ENCODE data around the gene CACHD1.
"Not testable (repeated sequence)": the region's sequence is repeated elsewhere in the genome, so short reads cannot be mapped to it uniquely, and the experiment has no call there.

CACHD1 gene

GRCh38 chr1:64588876-64589275 is 118.9 kb downstream of the CACHD1 start:
- no peaks in the 10 kb centered on the region for H3K36me3 ChIP-seq (ENCODE audit: control insufficient read depth in 2 of 2, insufficient read depth in 2 of 2, low read length in 2 of 2)
- H3K27ac ChIP-seq (ENCODE audit: low read length), result no peak overlapping the region
- no peaks in the 10 kb centered on the region for H3K9me3 ChIP-seq (ENCODE audit: control insufficient read depth in 2 of 2, low read length in 2 of 2)
- H3K9ac ChIP-seq (ENCODE audit: low read length in 2 of 2), result no peak overlapping the region
- no peaks in the 10 kb centered on the region for H3K27me3 ChIP-seq (ENCODE audit: control insufficient read depth in 1 of 2, insufficient read depth in 2 of 2, low read length in 2 of 2)
- no peak overlapping the region for H3K4me3 ChIP-seq (ENCODE audit: low read length in 2 of 2)
- H3K4me1 ChIP-seq (ENCODE audit: control insufficient read depth, insufficient read depth, low read length), result no peaks in the 10 kb centered on the region

- Histone ChIP-seq H3K27ac (ENCODE audit: low read length) (no peak overlapping the region), H3K4me1 (ENCODE audit: control insufficient read depth, insufficient read depth, low read length) (no peaks in the 10 kb centered on the region), H3K9me3 (ENCODE audit: control insufficient read depth in 2 of 2, low read length in 2 of 2) (no peaks in the 10 kb centered on the region), H3K9ac (ENCODE audit: low read length in 2 of 2) (no peak overlapping the region), H3K27me3 (ENCODE audit: control insufficient read depth in 1 of 2, insufficient read depth in 2 of 2, low read length in 2 of 2) (no peaks in the 10 kb centered on the region), H3K36me3 (ENCODE audit: control insufficient read depth in 2 of 2, insufficient read depth in 2 of 2, low read length in 2 of 2) (no peaks in the 10 kb centered on the region), H3K4me3 (ENCODE audit: low read length in 2 of 2) (no peak overlapping the region)
These were observed 120.4 kb downstream of the CACHD1 start for GRCh38 chr1:64590316-64590715.

GRCh38 chr1:64594446-64594845 is 124.5 kb downstream of the CACHD1 start:
- Histone ChIP-seq H3K9me3 (ENCODE audit: control insufficient read depth in 2 of 2, low read length in 2 of 2) (no peaks in the 10 kb centered on the region), H3K4me1 (ENCODE audit: control insufficient read depth, insufficient read depth, low read length) (no peaks in the 10 kb centered on the region), H3K9ac (ENCODE audit: low read length in 2 of 2) (no peak overlapping the region), H3K4me3 (ENCODE audit: low read length in 2 of 2) (no peak overlapping the region), H3K27ac (ENCODE audit: low read length) (no peak overlapping the region), H3K36me3 (ENCODE audit: control insufficient read depth in 2 of 2, insufficient read depth in 2 of 2, low read length in 2 of 2) (no peaks in the 10 kb centered on the region), H3K27me3 (ENCODE audit: control insufficient read depth in 1 of 2, insufficient read depth in 2 of 2, low read length in 2 of 2) (no peaks in the 10 kb centered on the region)

GRCh38 chr1:64595871-64596515 is 126.1 kb downstream of the CACHD1 start:
- Histone ChIP-seq H3K9ac (ENCODE audit: low read length in 2 of 2) (no peak overlapping the region), H3K27ac (ENCODE audit: low read length) (no peak overlapping the region), H3K4me3 (ENCODE audit: low read length in 2 of 2) (no peak overlapping the region), H3K27me3 (ENCODE audit: control insufficient read depth in 1 of 2, insufficient read depth in 2 of 2, low read length in 2 of 2) (no peaks in the 10 kb centered on the region), H3K4me1 (ENCODE audit: control insufficient read depth, insufficient read depth, low read length) (no peaks in the 10 kb centered on the region), H3K9me3 (ENCODE audit: control insufficient read depth in 2 of 2, low read length in 2 of 2) (no peaks in the 10 kb centered on the region), H3K36me3 (ENCODE audit: control insufficient read depth in 2 of 2, insufficient read depth in 2 of 2, low read length in 2 of 2) (no peaks in the 10 kb centered on the region)

- H3K36me3 ChIP-seq (ENCODE audit: control insufficient read depth in 2 of 2, insufficient read depth in 2 of 2, low read length in 2 of 2), result no peaks in the 10 kb centered on the region
- H3K9ac ChIP-seq (ENCODE audit: low read length in 2 of 2), result no peak overlapping the region
- no peak overlapping the region for H3K4me3 ChIP-seq (ENCODE audit: low read length in 2 of 2)
- no peaks in the 10 kb centered on the region for H3K4me1 ChIP-seq (ENCODE audit: control insufficient read depth, insufficient read depth, low read length)
- H3K9me3 ChIP-seq (ENCODE audit: control insufficient read depth in 2 of 2, low read length in 2 of 2), result no peaks in the 10 kb centered on the region
- no peak overlapping the region for H3K27ac ChIP-seq (ENCODE audit: low read length)
- H3K27me3 ChIP-seq (ENCODE audit: control insufficient read depth in 1 of 2, insufficient read depth in 2 of 2, low read length in 2 of 2), result no peaks in the 10 kb centered on the region
These were observed 127.2 kb downstream of the CACHD1 start for GRCh38 chr1:64597113-64597512.

GRCh38 chr1:64598100-64598571 is 128.2 kb downstream of the CACHD1 start:
- H3K9me3 ChIP-seq (ENCODE audit: control insufficient read depth in 2 of 2, low read length in 2 of 2), result no peaks in the 10 kb centered on the region
- H3K4me3 ChIP-seq (ENCODE audit: low read length in 2 of 2), result no peak overlapping the region
- no peak overlapping the region for H3K9ac ChIP-seq (ENCODE audit: low read length in 2 of 2)
- H3K27ac ChIP-seq (ENCODE audit: low read length), result no peak overlapping the region
- H3K4me1 ChIP-seq (ENCODE audit: control insufficient read depth, insufficient read depth, low read length), result no peaks in the 10 kb centered on the region
- no peaks in the 10 kb centered on the region for H3K27me3 ChIP-seq (ENCODE audit: control insufficient read depth in 1 of 2, insufficient read depth in 2 of 2, low read length in 2 of 2)
- H3K36me3 ChIP-seq (ENCODE audit: control insufficient read depth in 2 of 2, insufficient read depth in 2 of 2, low read length in 2 of 2), result no peaks in the 10 kb centered on the region

- Histone ChIP-seq H3K36me3 (ENCODE audit: control insufficient read depth in 2 of 2, insufficient read depth in 2 of 2, low read length in 2 of 2) (peaks cover 0 to 2% of the 10 kb centered on the region in 2 donors), H3K27ac (ENCODE audit: low read length) (no peak overlapping the region), H3K4me1 (ENCODE audit: control insufficient read depth, insufficient read depth, low read length) (no peaks in the 10 kb centered on the region), H3K27me3 (ENCODE audit: control insufficient read depth in 1 of 2, insufficient read depth in 2 of 2, low read length in 2 of 2) (no peaks in the 10 kb centered on the region), H3K4me3 (ENCODE audit: low read length in 2 of 2) (no peak overlapping the region), H3K9me3 (ENCODE audit: control insufficient read depth in 2 of 2, low read length in 2 of 2) (no peaks in the 10 kb centered on the region), H3K9ac (ENCODE audit: low read length in 2 of 2) (no peak overlapping the region)
These were observed 129.3 kb downstream of the CACHD1 start for GRCh38 chr1:64599242-64599641.

GRCh38 chr1:64601207-64601606 is 131.3 kb downstream of the CACHD1 start:
- Histone ChIP-seq H3K4me1 (ENCODE audit: control insufficient read depth, insufficient read depth, low read length) (no peaks in the 10 kb centered on the region), H3K27ac (ENCODE audit: low read length) (no peak overlapping the region), H3K9me3 (ENCODE audit: control insufficient read depth in 2 of 2, low read length in 2 of 2) (no peaks in the 10 kb centered on the region), H3K27me3 (ENCODE audit: control insufficient read depth in 1 of 2, insufficient read depth in 2 of 2, low read length in 2 of 2) (no peaks in the 10 kb centered on the region), H3K4me3 (ENCODE audit: low read length in 2 of 2) (no peak overlapping the region), H3K36me3 (ENCODE audit: control insufficient read depth in 2 of 2, insufficient read depth in 2 of 2, low read length in 2 of 2) (peaks cover 0 to 2% of the 10 kb centered on the region in 2 donors), H3K9ac (ENCODE audit: low read length in 2 of 2) (no peak overlapping the region)

GRCh38 chr1:64608005-64608650 is 138.2 kb downstream of the CACHD1 start:
- H3K9me3 ChIP-seq (ENCODE audit: control insufficient read depth in 2 of 2, low read length in 2 of 2), result no peaks in the 10 kb centered on the region
- peaks cover 0 to 3% of the 10 kb centered on the region in 2 donors for H3K36me3 ChIP-seq (ENCODE audit: control insufficient read depth in 2 of 2, insufficient read depth in 2 of 2, low read length in 2 of 2)
- no peak overlapping the region for H3K4me3 ChIP-seq (ENCODE audit: low read length in 2 of 2)
- no peaks in the 10 kb centered on the region for H3K4me1 ChIP-seq (ENCODE audit: control insufficient read depth, insufficient read depth, low read length)
- H3K9ac ChIP-seq (ENCODE audit: low read length in 2 of 2), result no peak overlapping the region
- no peaks in the 10 kb centered on the region for H3K27me3 ChIP-seq (ENCODE audit: control insufficient read depth in 1 of 2, insufficient read depth in 2 of 2, low read length in 2 of 2)
- no peak overlapping the region for H3K27ac ChIP-seq (ENCODE audit: low read length)

GRCh38 chr1:64608651-64609048 is 138.7 kb downstream of the CACHD1 start:
- Histone ChIP-seq H3K4me1 (ENCODE audit: control insufficient read depth, insufficient read depth, low read length) (no peaks in the 10 kb centered on the region), H3K9me3 (ENCODE audit: control insufficient read depth in 2 of 2, low read length in 2 of 2) (no peaks in the 10 kb centered on the region), H3K36me3 (ENCODE audit: control insufficient read depth in 2 of 2, insufficient read depth in 2 of 2, low read length in 2 of 2) (peaks cover 0 to 3% of the 10 kb centered on the region in 2 donors), H3K4me3 (ENCODE audit: low read length in 2 of 2) (no peak overlapping the region), H3K27ac (ENCODE audit: low read length) (no peak overlapping the region), H3K9ac (ENCODE audit: low read length in 2 of 2) (no peak overlapping the region), H3K27me3 (ENCODE audit: control insufficient read depth in 1 of 2, insufficient read depth in 2 of 2, low read length in 2 of 2) (no peaks in the 10 kb centered on the region)

GRCh38 chr1:64610950-64611349 is 141.0 kb downstream of the CACHD1 start:
- H3K4me1 ChIP-seq (ENCODE audit: control insufficient read depth, insufficient read depth, low read length); H3K9ac ChIP-seq (ENCODE audit: low read length in 2 of 2); H3K27me3 ChIP-seq (ENCODE audit: control insufficient read depth in 1 of 2, insufficient read depth in 2 of 2, low read length in 2 of 2); H3K9me3 ChIP-seq (ENCODE audit: control insufficient read depth in 2 of 2, low read length in 2 of 2); H3K36me3 ChIP-seq (ENCODE audit: control insufficient read depth in 2 of 2, insufficient read depth in 2 of 2, low read length in 2 of 2); H3K27ac ChIP-seq (ENCODE audit: low read length); H3K4me3 ChIP-seq (ENCODE audit: low read length in 2 of 2): not testable (repeated sequence)

Measured in stomach smooth muscle (tissue), 2 donors.